CD4-positive, alpha-beta T cell treated with Interleukin-4 for 4 hours (primary cell): ENCODE measurements around the gene CEL.

Source experiments
- DNase-seq: peaks from one replicate; pipeline ENCODE4 v3.0.0-alpha.2; 2020

The CEL gene

DNA sequence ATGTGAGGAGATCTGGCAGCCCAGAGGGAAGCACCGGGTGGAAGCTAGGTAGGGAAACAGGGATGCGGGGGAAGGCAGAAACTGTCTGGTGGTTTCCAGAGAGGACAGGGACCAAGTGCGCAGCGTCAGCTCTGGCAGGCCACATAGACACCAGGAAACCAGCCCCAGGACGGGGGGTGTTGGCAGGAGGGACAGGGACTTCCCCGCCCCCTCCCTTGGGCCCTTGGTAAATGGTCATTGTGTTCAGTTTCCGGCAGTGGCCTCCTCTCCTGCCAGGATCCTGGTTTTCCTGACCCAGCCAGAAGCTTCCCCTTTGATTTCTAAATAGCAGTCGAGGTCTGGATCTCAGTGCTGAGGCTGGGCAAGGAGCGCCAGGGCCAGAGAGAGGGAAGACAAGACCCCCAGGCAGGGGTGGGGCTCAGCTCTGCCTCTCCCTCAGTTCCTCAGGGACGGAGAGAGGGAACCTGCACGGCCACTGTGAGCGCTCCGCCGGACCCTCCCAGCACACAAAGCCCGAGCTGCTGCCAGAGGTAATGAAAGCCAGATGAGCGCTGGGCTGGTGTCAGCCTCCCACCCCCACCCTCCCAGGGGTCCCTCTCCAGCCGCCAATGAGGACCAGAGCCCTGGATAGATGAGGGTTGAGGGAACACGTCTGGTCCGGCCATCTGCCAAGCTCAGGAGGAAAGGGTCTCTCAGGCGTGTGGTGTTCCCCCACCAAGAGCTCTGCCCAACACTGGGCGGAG, 57.5 kb downstream of the CEL start:
- DNase-seq = no peak

DNA sequence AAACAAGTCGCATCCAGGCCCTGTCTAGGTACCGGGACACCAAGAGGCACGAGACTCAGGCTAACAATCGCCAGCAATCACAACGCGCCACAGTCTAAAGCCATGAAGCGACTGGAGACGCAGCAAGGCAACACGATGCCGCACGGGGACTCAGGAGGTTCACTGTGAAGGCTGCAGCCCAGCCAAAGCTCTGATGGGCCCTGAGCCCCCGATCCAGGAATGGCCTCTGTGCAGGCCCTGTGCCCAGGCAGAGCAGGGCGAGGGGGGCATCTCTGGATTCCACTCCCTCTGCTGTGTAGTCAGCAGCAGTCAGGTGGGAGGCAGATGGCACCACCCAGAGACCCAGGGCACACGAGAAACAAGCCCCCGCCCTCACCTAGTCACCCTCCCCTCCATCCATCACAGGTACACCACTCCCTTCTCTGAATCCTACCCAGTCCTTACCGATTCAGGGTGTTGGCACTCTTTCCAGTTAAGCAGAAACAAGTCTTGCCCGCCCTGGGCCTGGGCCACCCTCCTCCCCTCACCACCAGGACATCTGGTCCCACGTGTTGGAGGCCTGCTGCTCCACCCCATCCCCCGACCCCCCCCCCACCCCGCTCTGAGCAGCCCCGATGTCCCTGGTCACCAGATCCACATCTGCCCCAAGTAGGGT, 58.2 kb downstream of the CEL start:
- no peak for DNase-seq

DNA sequence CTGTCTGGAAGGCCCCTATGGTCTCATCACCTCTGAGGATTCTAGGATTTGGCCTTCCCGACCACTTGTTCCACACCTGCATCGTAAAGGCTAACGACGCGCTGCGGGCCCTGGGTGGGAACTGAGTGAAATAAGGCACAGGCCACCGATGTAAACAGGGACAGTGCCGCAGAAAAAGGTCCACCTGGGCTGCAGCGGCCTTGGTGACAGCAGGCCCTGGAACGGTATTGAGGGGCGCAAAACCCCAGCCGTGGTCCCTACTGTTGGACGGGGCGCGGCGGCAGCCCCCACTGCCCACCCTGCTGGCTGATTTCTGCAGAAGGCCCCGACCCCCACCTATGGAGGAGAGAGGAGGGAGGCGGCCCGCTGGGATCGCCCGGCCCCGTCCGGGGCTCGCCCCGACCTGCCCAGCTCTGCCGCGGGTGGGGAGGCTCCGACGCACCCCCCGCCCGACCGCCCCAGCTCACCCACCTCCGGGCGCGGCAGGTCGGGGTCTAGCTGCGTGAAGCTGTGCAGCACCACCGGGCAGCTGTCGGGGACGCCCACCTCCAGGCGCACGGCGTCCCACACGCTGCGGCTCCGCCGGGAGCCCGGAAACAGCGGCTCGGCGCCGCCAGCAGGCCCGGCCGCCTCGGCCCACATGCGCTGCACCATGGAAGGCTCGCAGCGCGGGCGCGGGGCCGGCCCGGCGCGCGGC, 58.9 kb downstream of the CEL start:
- DNase-seq = no peak
